ENCODE measurements around the gene RIPK3.
A peak's percentile ranks its signal among the peaks of the same experiment; 100 is the strongest.
"Not testable (repeated sequence)": the region's sequence is repeated elsewhere in the genome, so short reads cannot be mapped to it uniquely, and the experiment has no call there.

Gene RIPK3

GRCh38 chr14:24355009-24355408 lies 15.2 kb upstream of the RIPK3 start:
- H3K9me3 ChIP-seq (ENCODE audit: control insufficient read depth, insufficient read depth, low read length): no peaks in the 10 kb centered on the region
- no peaks in the 10 kb centered on the region for H3K4me1 ChIP-seq (ENCODE audit: control insufficient read depth, insufficient read depth, low read length)
- H3K9ac ChIP-seq (ENCODE audit: low read depth, low read length): no peak overlapping the region
- H3K4me3 ChIP-seq (ENCODE audit: low read depth, low read length): no peak overlapping the region
- H3K36me3 ChIP-seq (ENCODE audit: control insufficient read depth, insufficient read depth, low read length): no peaks in the 10 kb centered on the region
- H3K27me3 ChIP-seq (ENCODE audit: control insufficient read depth, insufficient read depth, low read length): peaks cover 41% of the 10 kb centered on the region

- H3K4me1 ChIP-seq (ENCODE audit: control insufficient read depth, insufficient read depth, low read length); H3K9ac ChIP-seq (ENCODE audit: low read depth, low read length): not testable (repeated sequence)
- peaks cover 46% of the 10 kb centered on the region for H3K27me3 ChIP-seq (ENCODE audit: control insufficient read depth, insufficient read depth, low read length)
Observed at GRCh38 chr14:24354482-24354825, 14.7 kb upstream of the RIPK3 start.

DNA sequence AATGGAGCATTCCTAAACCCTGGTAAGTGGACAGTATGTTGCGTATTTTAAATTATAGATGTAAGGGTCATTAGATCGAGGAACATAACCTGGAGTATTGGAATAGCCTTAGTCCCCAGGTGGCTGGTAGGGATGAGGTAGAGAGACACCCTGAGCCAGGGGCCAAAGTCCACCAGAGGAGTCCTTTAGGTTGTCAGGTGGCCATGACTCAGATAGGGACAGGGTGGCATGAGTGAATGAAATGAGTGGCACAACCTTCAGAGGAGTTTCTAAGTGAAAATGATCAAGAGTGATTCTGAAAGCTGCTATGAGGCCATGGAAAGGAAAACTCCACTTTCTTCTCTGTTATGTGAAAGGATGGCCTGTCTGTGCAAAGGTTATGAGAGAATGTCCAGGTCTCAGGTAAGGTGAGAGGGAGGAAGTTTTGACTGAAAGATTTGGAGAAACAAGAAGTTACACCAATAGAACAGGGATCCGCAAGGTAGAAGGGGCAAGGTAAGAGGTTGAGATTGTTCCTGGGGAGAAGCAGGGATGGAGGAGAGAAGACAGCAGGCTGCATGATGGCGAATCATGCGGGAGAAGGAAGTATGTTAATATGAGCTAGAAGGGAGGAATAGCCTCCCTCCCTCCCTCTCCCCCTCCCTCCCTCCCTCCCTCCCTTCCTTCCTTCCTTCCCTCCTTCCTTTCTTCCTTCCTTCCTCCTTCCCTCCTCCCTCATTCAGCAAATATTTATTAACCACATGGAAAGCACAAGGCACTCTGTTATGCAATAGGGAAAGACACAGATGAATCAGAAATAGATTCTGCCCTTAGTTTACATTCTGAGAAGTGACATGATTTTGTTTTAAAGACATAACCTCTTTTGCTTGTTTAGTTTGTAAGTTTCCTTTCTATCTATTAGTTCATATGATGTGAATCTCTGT lies 14.0 kb upstream of the RIPK3 start:
- H3K9ac ChIP-seq (ENCODE audit: low read depth, low read length): no peak overlapping the region

More at GRCh38 chr14:24354482-24354825, 14.7 kb upstream of the RIPK3 start:
- H3K36me3 ChIP-seq (ENCODE audit: control insufficient read depth, insufficient read depth, low read length); H3K4me3 ChIP-seq (ENCODE audit: low read depth, low read length); H3K9me3 ChIP-seq (ENCODE audit: control insufficient read depth, insufficient read depth, low read length): not testable (repeated sequence)

GRCh38 chr14:24351517-24351916 lies 11.7 kb upstream of the RIPK3 start:
- Histone ChIP-seq H3K36me3 (ENCODE audit: control insufficient read depth, insufficient read depth, low read length) (no peaks in the 10 kb centered on the region), H3K9ac (ENCODE audit: low read depth, low read length) (no peak overlapping the region), H3K27me3 (ENCODE audit: control insufficient read depth, insufficient read depth, low read length) (peaks cover 53% of the 10 kb centered on the region), H3K4me3 (ENCODE audit: low read depth, low read length) (no peak overlapping the region), H3K9me3 (ENCODE audit: control insufficient read depth, insufficient read depth, low read length) (no peaks in the 10 kb centered on the region), H3K4me1 (ENCODE audit: control insufficient read depth, insufficient read depth, low read length) (no peaks in the 10 kb centered on the region)

More for the DNA sequence above, 14.0 kb upstream of the RIPK3 start:
- Histone ChIP-seq H3K4me3 (ENCODE audit: low read depth, low read length) (no peak overlapping the region), H3K9me3 (ENCODE audit: control insufficient read depth, insufficient read depth, low read length) (no peaks in the 10 kb centered on the region), H3K36me3 (ENCODE audit: control insufficient read depth, insufficient read depth, low read length) (no peaks in the 10 kb centered on the region), H3K27me3 (ENCODE audit: control insufficient read depth, insufficient read depth, low read length) (peaks cover 52% of the 10 kb centered on the region), H3K4me1 (ENCODE audit: control insufficient read depth, insufficient read depth, low read length) (no peaks in the 10 kb centered on the region)

DNA sequence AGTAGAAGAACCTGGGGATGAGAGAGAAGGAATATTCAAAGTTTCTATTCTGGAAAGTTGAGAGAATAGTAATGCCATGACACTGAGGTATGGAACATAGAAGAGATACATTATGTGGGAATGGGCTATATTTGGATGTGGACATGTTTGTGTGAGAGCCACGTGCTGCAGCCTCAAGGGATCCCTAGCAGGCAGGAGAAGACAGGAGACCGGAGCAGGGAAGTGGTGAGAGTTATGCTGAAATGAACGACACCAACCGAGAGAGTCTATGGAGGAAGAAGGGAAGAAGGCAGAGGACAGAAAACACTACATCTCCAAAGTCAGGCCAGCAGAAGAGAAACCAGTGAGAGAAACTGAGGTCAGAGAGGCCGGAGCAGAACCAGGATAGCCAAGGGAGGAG lies 10.0 kb upstream of the RIPK3 start:
- H3K27me3 ChIP-seq (ENCODE audit: control insufficient read depth, insufficient read depth, low read length): peaks cover 49% of the 10 kb centered on the region
- no peaks in the 10 kb centered on the region for H3K9me3 ChIP-seq (ENCODE audit: control insufficient read depth, insufficient read depth, low read length)
- H3K9ac ChIP-seq (ENCODE audit: low read depth, low read length): no peak overlapping the region
- no peak overlapping the region for H3K4me3 ChIP-seq (ENCODE audit: low read depth, low read length)
- no peaks in the 10 kb centered on the region for H3K36me3 ChIP-seq (ENCODE audit: control insufficient read depth, insufficient read depth, low read length)
- no peaks in the 10 kb centered on the region for H3K4me1 ChIP-seq (ENCODE audit: control insufficient read depth, insufficient read depth, low read length)

GRCh38 chr14:24348186-24348585 lies 8.4 kb upstream of the RIPK3 start:
- H3K4me3 ChIP-seq (ENCODE audit: low read depth, low read length): no peak overlapping the region
- H3K9me3 ChIP-seq (ENCODE audit: control insufficient read depth, insufficient read depth, low read length): no peaks in the 10 kb centered on the region
- H3K9ac ChIP-seq (ENCODE audit: low read depth, low read length): no peak overlapping the region
- no peaks in the 10 kb centered on the region for H3K4me1 ChIP-seq (ENCODE audit: control insufficient read depth, insufficient read depth, low read length)
- no peaks in the 10 kb centered on the region for H3K36me3 ChIP-seq (ENCODE audit: control insufficient read depth, insufficient read depth, low read length)
- peaks cover 47% of the 10 kb centered on the region for H3K27me3 ChIP-seq (ENCODE audit: control insufficient read depth, insufficient read depth, low read length)

DNA sequence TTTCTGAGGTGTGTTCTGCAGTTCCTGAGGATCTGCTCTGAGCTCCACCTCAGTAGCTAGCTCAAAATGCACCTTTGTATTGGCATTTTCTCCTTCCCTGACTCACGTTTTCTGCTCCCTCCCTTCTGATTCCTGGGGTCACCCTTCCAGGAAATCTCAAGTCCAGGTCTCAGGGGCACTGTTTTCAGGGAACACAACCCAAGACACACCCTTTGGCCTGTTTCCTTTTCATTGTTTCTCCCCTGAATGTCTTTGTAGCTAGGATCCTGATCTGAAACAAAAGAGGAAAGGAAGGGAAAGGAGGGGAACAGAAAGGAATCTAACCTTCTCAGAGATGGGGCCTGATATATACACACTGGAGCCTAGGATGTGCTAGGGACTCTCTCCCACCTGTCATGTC lies 7.3 kb upstream of the RIPK3 start:
- H3K36me3 ChIP-seq (ENCODE audit: control insufficient read depth, insufficient read depth, low read length): no peaks in the 10 kb centered on the region
- no peak overlapping the region for H3K9ac ChIP-seq (ENCODE audit: low read depth, low read length)
- H3K4me1 ChIP-seq (ENCODE audit: control insufficient read depth, insufficient read depth, low read length): no peaks in the 10 kb centered on the region
- H3K27me3 ChIP-seq (ENCODE audit: control insufficient read depth, insufficient read depth, low read length): peaks cover 45% of the 10 kb centered on the region
- no peaks in the 10 kb centered on the region for H3K9me3 ChIP-seq (ENCODE audit: control insufficient read depth, insufficient read depth, low read length)
- H3K4me3 ChIP-seq (ENCODE audit: low read depth, low read length): no peak overlapping the region

DNA sequence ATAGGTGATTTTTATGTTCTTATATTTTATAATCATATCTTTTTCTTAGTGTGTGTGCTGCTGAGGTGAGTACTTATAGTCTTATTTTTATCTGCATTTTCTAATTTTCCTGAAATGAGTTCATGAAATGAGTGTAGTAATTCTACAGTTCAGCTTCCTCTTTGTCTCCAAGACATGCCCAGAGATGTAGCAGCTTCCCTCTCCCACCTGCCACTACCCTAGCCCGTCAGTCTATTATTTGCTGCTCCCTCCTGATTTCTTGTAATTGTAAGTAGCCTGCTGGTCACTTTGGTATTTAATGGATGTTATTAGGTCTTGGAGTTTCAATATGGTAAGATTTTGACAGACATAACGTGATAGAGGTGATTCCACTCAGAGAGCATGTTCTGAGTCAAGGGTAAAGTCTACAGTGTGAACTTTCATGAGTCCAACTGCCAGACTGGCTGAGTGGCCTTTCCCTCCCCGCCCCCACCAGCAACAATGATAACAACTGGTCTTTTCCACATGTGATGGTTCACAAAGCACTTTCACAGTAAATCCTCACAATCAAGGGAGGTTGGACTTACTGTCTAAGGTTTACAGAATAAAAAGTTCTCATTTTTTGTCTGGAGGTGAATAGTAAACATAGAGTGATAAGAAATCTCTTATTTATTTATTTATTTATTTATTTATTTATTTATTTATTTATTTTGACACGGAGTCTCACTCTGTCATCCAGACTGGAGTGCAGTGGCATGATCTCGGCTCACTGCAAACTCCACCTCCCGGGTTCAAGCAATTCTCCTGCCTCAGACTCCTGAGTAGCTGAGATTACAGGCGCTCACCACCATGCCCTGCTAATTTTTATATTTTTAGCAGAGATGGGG lies 4.2 kb upstream of the RIPK3 start:
- Histone ChIP-seq H3K4me3 (ENCODE audit: low read depth, low read length) (no peak overlapping the region), H3K27me3 (ENCODE audit: control insufficient read depth, insufficient read depth, low read length) (peaks cover 45% of the 10 kb centered on the region), H3K9me3 (ENCODE audit: control insufficient read depth, insufficient read depth, low read length) (no peaks in the 10 kb centered on the region), H3K9ac (ENCODE audit: low read depth, low read length) (no peak overlapping the region), H3K36me3 (ENCODE audit: control insufficient read depth, insufficient read depth, low read length) (no peaks in the 10 kb centered on the region), H3K4me1 (ENCODE audit: control insufficient read depth, insufficient read depth, low read length) (no peaks in the 10 kb centered on the region)

- Histone ChIP-seq H3K4me1 (ENCODE audit: control insufficient read depth, insufficient read depth, low read length) (no peaks in the 10 kb centered on the region), H3K9me3 (ENCODE audit: control insufficient read depth, insufficient read depth, low read length) (no peaks in the 10 kb centered on the region), H3K4me3 (ENCODE audit: low read depth, low read length) (no peak overlapping the region), H3K9ac (ENCODE audit: low read depth, low read length) (no peak overlapping the region), H3K27me3 (ENCODE audit: control insufficient read depth, insufficient read depth, low read length) (peaks cover 55% of the 10 kb centered on the region), H3K36me3 (ENCODE audit: control insufficient read depth, insufficient read depth, low read length) (no peaks in the 10 kb centered on the region)
Observed at GRCh38 chr14:24342889-24343288, 3.1 kb upstream of the RIPK3 start.

GRCh38 chr14:24340606-24341005 lies 815 bp upstream of the RIPK3 start:
- Histone ChIP-seq H3K4me3 (ENCODE audit: low read depth, low read length) (no peak overlapping the region), H3K9me3 (ENCODE audit: control insufficient read depth, insufficient read depth, low read length) (no peaks in the 10 kb centered on the region), H3K9ac (ENCODE audit: low read depth, low read length) (no peak overlapping the region), H3K27me3 (ENCODE audit: control insufficient read depth, insufficient read depth, low read length) (peaks cover 74% of the 10 kb centered on the region), H3K4me1 (ENCODE audit: control insufficient read depth, insufficient read depth, low read length) (peaks cover 2% of the 10 kb centered on the region), H3K36me3 (ENCODE audit: control insufficient read depth, insufficient read depth, low read length) (no peaks in the 10 kb centered on the region)

GRCh38 chr14:24338843-24339242 lies 948 bp downstream of the RIPK3 start:
- H3K36me3 ChIP-seq (ENCODE audit: control insufficient read depth, insufficient read depth, low read length): no peaks in the 10 kb centered on the region
- peak overlapping the region; percentile 69 for H3K4me3 ChIP-seq (ENCODE audit: low read depth, low read length)
- no peaks in the 10 kb centered on the region for H3K9me3 ChIP-seq (ENCODE audit: control insufficient read depth, insufficient read depth, low read length)
- peaks cover 87% of the 10 kb centered on the region for H3K27me3 ChIP-seq (ENCODE audit: control insufficient read depth, insufficient read depth, low read length)
- peaks cover 2% of the 10 kb centered on the region for H3K4me1 ChIP-seq (ENCODE audit: control insufficient read depth, insufficient read depth, low read length)
- H3K9ac ChIP-seq (ENCODE audit: low read depth, low read length): no peak overlapping the region

DNA sequence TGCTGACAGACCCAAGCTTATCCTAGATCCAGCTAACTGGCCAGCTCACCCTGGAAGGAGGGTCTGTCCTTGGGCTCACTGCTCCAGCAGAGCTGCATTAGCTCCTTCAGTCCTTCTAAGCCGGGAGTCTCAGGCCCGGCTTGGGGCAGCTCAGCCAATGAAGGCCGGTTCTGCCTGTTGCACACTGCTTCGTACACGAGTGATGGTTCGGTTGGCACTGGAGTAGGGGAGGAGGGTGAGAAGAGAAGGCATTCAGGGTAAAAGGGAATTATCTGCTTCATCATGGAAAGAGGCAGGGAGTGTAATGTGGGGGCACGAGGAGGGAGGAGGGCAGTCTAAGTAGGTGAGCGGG lies 2.0 kb downstream of the RIPK3 start:
- H3K9ac ChIP-seq (ENCODE audit: low read depth, low read length): no peak overlapping the region
- no peak overlapping the region for H3K4me3 ChIP-seq (ENCODE audit: low read depth, low read length)
- no peaks in the 10 kb centered on the region for H3K9me3 ChIP-seq (ENCODE audit: control insufficient read depth, insufficient read depth, low read length)
- H3K27me3 ChIP-seq (ENCODE audit: control insufficient read depth, insufficient read depth, low read length): peaks cover 94% of the 10 kb centered on the region
- peaks cover 2% of the 10 kb centered on the region for H3K4me1 ChIP-seq (ENCODE audit: control insufficient read depth, insufficient read depth, low read length)
- no peaks in the 10 kb centered on the region for H3K36me3 ChIP-seq (ENCODE audit: control insufficient read depth, insufficient read depth, low read length)

All from iPS-15b (cell line).